Caki2 (cell line): ENCODE results near the gene ZNF773. TPM values are rescaled to one million over a fixed set of nuclear protein-coding genes. Genes with fewer than 3 reads are reported as not detected.
"Not testable (repeated sequence)": the region's sequence is repeated elsewhere in the genome, so short reads cannot be mapped to it uniquely, and the experiment has no call there.

ENCODE experiments used
- DNase-seq: peaks from one replicate; pipeline ENCODE4 v3.0.0-alpha.2; 2015; ENCODE audit warnings: low read depth
- in situ Hi-C: cut with HindIII; loops from 2 replicates; pipeline ENCODE4 v1.10.0; 2016; ENCODE audit warnings: low sequenced_read_pairs, low pct_unique_long_range_greater_than_20kb, mixed read lengths
- total RNA-seq: library from RNA; depleted of rRNA; stranded (reverse); fragments of >200 nt; shearing (Covaris generic); gene quantifications from 2 replicates; pipeline ENCODE4 v1.2.3, GENCODE V29; 2014; ENCODE audit warnings: low replicate concordance; rRNA removed

The ZNF773 gene
- total RNA-seq, result 10.6 and 12.5 TPM in 2 replicates

DNA sequence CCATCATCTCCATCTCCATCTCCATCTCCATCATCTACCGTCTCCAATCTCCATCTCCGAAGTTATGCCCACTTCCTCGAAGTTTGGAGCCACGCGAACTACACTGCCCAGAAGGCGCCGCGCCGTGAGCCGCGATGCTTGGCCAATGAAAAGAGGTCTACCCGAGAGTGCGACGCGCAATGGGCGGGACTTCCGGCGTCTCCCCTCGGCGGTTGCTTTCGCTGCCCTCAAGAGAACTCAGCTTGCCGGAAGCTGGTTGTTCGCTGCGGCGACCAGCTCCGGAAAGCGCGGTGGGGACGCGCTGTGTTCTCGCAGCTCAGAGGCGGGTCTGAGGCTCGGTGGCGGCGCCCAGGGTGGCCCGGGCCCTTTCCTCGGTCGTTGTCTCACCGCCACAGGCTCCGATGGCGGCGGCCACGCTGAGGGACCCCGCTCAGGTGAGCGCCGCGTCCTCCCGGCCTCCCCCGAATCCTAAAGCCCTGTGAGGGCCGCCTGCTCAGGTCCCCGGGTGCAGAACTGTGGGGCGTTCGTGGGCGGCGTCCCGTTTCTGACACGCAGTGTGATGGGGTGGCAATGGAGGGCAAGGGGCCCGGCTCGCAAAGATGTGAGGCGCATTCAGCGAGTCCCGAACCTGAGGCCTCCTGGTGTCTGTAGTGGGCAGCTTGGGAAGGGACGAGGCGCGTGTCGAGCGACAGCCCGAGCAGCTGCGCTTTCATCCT is at the start of gene ZNF773:
ZNF773 (plus strand) TSS at position 259 of the 716 bp plus-strand sequence; CDS start at position 402, 143 bp downstream.
- in situ Hi-C loops, result not testable (repeated sequence)
- peak; percentile 86 for DNase-seq

DNA sequence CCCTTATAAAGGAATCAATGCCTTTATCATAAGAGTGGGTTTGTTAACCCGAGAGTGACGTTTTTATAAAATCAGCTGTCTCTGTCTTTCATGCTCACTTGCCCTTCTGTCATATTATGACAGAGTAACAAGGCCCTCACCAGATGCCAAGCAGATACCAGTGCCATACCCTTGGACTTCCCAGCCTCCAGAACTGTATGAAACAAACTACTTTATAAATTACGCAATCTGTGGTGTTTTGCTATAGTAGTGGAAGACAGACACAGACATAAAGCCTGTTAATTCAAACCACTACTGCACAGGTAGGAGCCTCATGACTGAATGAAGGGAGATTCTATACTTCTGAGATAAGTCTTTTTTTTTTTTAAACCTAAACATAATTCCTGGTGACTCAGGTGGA is 47.4 kb upstream of the ZNF773 start:
- no peak for DNase-seq
- in situ Hi-C loops, result no loop called here

DNA sequence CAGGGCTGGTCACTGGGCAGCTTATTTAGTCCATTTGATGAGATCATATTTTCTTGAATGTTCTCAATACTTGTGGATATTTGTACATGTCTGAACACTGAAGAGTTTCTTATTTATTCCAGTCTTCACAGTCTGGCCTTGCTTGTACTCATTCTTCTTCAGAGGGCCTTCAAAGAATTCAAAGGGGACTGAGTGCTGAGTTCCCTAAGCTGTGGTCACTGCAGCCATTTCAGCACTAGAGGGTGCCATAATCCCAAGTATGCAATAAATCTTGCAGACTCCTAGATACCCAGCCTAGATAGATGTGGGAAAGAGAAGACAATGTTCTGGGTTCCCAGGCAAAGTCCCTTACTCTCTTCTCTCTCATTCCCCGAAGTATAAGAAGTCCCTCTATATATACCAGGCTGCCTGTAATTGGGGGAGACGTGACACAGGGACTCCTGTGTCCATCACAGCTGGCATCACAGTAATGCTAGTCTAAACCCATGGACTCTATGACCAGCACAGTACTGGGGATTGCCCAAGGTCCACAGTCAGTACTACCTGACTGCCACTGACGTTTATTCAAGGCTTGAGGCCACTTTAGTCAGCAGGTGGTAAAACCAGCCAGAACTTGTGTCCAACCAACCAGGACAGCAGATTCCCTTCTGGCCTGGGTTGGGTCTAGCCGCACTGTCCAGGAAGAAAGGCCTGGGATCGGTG is 33.9 kb upstream of the ZNF773 start:
- in situ Hi-C loops, result no loop called here
- peak; percentile 25 for DNase-seq

DNA sequence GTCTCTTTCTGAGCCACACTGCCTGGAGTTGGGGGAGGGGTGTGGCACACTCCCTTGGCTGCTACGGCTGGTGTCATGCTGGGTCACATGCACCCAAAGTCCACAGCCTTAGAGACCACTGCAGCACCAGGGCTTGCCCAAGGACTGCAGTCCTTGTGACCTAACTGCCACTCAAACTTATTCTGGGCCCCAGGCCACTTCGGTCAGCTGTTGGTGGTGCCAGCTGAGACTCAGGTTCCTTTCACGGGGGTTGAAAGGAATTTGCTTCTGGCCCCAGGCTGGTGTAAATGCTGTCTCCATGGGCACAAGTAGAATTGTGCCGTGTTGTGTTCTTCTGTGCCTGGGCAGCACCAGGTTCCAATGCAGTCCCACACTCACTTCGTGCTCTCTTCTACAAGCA is 33.2 kb upstream of the ZNF773 start:
- no peak for DNase-seq
- in situ Hi-C loops, result no loop called here

DNA sequence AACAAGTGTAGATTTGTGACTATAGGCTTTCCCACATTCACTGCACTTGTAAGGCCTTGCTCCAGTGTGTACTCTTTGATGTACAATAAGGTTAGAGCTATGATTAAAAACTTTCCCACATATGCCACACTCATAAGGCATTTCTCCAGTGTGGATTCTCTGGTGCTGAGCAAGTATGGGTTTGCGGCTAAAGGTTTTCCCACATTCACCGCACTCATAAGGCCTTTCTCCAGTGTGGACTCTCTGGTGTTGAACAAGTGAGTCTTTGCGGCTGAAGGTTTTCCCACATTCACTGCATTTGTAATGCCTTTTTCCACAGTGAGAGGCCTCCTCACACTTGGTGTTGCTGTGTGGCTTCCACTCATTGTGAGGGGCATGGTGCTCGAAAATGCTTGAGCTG is 26.1 kb upstream of the ZNF773 start:
- in situ Hi-C loops, result no loop called here
- no peak for DNase-seq

DNA sequence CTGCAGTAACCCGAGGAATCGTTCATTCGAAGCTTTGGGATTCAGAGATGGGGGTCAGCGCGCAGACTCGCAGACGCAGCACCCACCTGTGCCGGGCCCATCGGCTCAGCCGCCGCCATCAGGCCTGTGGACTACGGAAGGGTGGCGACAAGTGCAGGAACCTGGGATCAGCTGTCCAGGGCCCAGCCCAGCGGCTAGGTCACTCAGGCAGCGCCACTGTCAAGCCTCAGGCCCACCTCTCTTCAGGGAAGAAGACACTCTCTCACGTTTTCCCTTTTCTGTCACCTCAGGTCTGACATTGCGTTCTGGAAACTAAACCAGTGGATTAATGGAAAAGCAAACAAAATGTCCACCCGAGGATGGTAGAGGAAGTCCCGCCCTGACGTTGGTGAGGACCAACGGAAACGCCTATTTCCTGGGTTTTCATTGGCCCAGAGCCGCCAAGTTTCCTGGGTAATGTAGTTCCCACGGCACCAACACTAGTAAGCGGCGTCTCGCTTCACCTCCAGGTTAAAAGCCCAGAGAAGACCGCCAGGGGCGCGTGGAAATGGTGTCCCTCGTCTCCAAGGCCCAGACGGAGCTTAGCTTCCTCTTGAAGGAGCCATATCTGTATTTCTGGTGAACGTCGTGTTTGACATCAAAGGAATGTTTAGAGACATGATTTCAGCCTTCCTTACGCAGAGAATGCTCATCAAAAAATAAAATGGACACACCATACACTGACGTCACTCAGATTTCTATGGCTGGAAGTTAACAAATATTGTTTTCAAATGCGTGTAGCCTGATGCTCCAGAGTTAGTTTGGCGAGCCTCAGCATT is 22.3 kb upstream of the ZNF773 start, which contains the start of gene ZNF772:
ZNF772 (minus strand) TSS at position 376 of the 818 bp plus-strand sequence; CDS start at position 119, 257 bp downstream.
- in situ Hi-C loops, result no loop called here
- peak; percentile 90 for DNase-seq

DNA sequence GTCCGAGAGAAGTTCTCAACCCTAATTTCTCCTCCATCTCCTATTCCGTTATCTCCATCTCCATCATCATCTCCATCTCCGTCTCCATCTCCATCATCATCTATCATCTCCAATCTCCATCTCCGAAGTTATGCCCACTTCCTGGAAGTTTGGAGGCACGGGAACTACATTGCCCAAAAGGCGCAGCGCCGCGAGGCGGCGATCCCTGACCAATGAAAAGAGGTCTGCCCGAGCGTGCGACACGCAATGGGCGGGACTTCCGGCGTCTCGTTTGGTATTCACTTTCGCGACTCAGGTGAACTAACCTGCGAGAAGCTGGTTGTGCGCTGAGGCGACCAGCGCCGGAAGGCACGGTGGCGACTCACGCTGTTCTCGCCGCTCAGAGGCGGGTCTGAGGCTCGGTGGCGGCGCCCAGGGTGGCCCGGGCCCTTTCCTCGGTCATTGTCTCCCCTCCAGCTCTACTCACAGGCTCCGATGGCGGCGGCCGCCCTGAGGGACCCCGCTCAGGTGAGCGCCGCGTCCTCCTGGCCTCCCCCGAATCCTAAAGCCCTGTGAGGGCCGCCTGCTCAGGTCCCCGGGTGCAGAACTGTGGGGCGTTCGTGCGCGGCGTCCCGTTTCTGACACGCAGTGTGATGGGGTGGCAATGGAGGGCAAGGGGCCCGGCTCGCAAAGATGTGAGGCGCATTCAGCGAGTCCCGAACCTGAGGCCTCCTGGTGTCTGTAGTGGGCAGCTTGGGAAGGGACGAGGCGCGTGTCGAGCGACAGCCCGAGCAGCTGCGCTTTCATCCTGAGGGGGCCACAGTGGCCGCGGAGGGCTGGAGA is 12.1 kb upstream of the ZNF773 start, which contains the start of gene ZNF419:
ZNF419 (plus strand) TSS at position 274 of the 822 bp plus-strand sequence; CDS start at position 475, 201 bp downstream.
- peak; percentile 82 for DNase-seq
- in situ Hi-C loops, result not testable (repeated sequence)

DNA sequence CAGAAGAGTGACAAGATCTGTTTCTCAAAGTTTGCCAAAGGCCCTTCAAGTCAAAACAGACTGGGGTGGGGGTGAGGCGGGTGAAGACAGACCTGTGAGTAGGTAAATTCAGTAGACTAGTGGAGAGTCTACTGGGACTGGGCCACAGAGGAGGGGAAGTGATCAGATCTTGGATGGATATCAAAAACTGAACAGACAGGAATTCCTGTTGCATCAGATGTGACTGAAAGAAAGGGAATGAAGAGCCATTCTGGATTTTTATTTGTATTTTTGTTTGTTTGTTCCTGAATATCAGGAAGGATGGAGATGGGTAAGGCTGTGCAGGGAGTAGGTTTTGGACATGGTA is 11.5 kb upstream of the ZNF773 start:
- DNase-seq, in situ Hi-C loops: not testable (repeated sequence)

DNA sequence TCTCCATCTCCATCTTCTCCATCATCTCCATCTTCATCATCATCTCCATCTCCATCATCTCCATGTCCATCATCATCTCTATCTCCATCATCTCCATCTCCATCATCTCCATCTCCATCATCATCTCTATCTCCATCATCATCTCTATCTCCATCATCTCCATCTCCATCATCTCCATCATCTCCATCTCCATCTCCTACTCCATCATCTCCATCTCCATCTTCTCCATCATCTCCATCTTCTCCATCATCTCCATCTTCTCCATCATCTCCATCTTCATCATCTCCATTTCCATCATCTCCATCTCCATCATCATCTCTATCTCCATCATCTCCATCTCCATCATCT is 432 bp upstream of the ZNF773 start:
- in situ Hi-C loops, DNase-seq: not testable (repeated sequence)

DNA sequence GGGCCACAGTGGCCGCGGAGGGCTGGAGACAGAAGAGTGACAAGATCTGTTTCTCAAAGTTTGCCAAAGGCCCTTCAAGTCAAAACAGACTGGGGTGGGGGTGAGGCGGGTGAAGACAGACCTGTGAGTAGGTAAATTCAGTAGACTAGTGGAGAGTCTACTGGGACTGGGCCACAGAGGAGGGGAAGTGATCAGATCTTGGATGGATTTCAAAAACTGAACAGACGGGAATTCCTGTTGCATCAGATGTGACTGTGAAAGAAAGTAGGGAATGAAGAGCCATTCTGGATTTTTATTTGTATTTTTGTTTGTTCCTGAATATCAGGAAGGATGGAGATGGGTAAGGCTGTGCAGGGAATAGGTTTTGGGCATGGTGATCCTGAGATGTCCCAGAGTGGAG is 662 bp downstream of the ZNF773 start:
- in situ Hi-C loops, result not testable (repeated sequence)
- DNase-seq, result peak; percentile 21

DNA sequence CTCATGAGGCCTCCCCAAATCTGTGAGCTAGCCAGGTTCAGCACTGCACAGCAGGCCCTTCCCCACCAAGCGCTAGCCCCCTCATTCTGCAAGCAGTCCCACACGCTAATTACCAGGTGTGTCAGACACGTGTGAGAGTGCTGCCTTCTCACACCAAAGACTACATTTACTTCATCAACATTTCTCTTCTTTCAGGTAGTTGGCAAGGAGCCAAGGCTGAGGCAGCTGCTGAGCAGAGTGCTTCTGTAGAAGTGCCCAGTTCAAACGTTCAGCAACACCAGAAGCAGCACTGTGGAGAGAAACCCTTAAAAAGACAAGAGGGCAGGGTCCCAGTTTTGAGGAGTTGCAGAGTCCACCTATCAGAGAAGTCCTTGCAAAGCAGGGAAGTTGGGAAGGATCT is 6.4 kb downstream of the ZNF773 start:
- in situ Hi-C loops, result no loop called here
- DNase-seq, result no peak

DNA sequence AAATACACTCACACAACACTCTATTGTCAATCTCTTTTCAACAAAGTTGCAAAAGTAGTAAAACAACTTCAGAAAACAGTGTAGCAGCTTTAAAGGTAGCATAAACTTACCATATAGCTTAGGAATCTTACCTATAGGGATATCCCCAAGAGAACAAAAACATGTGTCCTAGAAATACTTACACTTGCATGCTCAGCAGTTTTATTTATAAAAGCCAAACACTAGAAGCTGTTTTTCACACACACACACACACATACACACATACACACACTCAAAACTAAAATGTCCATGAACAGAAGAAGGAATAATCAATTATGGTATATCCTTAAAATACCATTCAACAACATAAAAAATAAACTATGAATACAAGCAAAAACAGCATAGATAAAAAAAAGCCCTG is 11.7 kb downstream of the ZNF773 start:
- in situ Hi-C loops, result no loop called here
- DNase-seq, result no peak

DNA sequence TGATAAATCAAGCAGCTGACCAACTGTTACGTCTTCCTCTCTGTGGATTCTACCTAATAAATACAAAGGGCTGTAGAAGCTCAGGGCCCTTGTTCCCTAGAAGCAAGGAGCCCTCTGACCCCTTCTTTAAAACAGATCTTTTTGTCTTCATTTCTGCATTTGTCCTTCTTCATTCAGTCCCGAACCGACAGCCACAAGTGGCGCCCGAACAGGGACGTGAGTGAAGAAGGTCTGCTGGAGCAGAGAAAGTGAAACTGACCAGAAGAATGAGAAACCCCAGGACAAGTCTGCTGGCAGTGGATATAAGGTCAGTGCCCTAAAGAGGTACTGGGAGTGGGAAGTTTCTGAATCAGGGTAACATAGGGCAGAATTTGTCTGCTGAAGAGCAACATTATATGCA is 13.1 kb downstream of the ZNF773 start:
- in situ Hi-C loops, result no loop called here
- peak; percentile 47 for DNase-seq

DNA sequence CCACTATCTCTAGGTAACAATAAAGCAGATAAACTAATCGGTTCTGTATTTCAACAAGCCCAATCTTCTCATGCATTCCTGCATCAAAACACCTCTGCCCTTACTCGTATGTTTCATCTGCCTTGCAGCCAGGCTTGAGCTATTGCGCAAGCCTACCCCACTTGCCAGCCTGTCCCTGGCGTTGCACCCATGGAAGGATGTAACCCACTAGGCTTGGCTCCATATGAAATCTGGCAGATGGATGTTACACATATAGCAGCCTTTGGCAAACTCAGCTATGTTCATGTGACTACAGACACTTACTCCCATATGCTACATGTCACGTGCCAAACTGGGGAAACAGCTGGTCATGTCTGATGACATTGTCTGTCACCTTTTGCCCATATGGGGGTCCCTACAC is 15.5 kb downstream of the ZNF773 start:
- no peak for DNase-seq
- in situ Hi-C loops, result no loop called here

DNA sequence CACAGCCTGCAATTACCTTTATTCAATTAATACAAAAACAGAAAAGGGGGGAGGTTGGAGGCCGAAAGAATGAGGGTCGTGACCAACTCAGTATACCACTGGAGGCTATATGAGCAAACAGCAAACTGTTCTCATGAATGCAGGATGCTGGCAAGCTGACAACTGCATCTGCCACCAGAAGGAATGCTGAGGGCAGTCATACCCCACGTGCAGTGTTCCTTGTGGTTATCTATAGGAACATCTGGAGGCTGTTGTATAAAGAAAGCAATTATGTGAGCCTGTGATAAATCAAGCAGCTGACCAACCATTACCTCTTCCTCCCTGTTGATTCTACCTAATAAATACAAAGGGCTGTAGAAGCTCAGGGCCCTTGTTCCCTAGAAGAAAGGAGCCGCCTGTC is 18.3 kb downstream of the ZNF773 start:
- in situ Hi-C loops, DNase-seq: not testable (repeated sequence)

DNA sequence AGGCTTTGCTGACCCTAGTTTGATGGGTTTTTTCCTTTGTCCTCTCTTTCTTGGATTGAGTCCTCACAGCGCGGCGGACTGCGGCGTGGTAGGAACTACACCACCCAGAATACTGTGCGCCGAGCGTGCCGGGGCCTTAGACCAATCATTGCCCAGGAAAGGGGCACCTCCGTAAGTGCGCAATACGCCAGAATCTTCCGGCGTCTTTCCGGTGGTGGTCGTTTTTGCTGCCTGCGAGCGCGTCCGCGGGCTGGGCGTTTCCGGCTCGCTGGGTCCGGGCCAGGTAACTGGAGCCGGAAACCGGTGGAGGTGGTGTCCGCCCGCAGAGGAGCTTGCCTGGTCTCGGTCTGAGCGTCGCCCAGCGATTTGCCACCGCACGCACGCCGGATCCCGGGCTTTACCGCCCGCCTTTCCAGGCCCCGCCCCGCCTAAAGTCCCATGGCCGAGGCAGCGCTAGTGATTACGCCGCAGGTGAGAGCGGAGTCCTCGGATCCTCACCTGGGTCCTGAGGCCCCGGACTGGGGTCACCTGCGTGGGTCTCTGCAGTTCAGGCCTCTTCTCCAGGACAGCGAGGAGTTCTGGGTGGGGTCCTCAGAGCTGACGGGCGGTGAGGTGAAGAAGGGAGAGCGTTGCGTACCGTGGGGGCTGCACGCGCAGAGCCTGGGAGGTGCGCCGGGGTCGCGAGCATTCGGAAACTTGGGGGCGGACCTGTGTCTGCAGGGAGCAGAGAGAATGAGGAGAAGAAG is 27.6 kb downstream of the ZNF773 start, which contains the start of gene ZNF549:
ZNF549 (plus strand) TSS at position 221 of the 746 bp plus-strand sequence; CDS start at position 439, 218 bp downstream.
- in situ Hi-C loops, result no loop called here
- peak; percentile 85 for DNase-seq

DNA sequence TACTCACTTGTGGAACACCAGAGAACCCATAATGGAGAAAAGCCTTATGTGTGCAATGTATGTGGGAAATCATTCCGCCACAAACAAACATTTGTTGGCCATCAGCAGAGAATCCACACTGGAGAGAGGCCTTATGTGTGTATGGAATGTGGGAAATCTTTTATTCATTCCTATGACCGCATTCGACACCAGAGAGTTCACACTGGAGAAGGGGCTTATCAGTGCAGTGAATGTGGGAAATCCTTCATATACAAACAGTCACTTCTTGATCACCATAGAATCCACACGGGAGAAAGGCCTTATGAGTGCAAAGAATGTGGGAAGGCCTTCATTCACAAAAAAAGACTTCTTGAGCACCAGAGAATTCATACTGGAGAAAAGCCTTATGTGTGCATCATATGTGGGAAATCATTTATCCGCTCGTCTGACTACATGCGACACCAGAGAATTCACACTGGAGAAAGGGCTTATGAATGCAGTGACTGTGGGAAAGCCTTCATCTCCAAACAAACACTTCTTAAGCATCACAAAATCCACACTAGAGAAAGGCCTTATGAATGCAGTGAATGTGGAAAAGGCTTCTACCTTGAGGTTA is 38.3 kb downstream of the ZNF773 start:
- peak; percentile 22 for DNase-seq
- in situ Hi-C loops, result no loop called here
